HEK293 (cell line): ENCODE results near the gene GRK5.

Experiments
- EGR2 ChIP-seq: fragments of 450-650 bp; formaldehyde crosslinking; IDR thresholded peaks from 2 replicates; pipeline ENCODE4 v1.5.1; 2016; ENCODE audit warnings: low read depth, missing biosample characterization, missing genetic modification characterization
- GLIS1 ChIP-seq: fragments of 450-650 bp; formaldehyde crosslinking; IDR thresholded peaks from 2 replicates; pipeline ENCODE4 v1.5.1; 2016; ENCODE audit warnings: missing biosample characterization, missing genetic modification characterization
- HOXD13 ChIP-seq: sonication (generic); formaldehyde crosslinking; IDR thresholded peaks from 2 replicates; pipeline ENCODE4 v1.8.0; 2022; ENCODE audit warnings: missing genetic modification reagents, borderline replicate concordance
- KLF1 ChIP-seq: fragments of 450-650 bp; formaldehyde crosslinking; IDR thresholded peaks from 2 replicates; pipeline ENCODE4 v1.5.1; 2016; ENCODE audit warnings: missing biosample characterization, missing genetic modification characterization
- OVOL3 ChIP-seq: fragments of 450-650 bp; formaldehyde crosslinking; IDR thresholded peaks from 2 replicates; pipeline ENCODE4 v1.5.1; 2016; ENCODE audit warnings: missing biosample characterization, missing genetic modification characterization
- SP7 ChIP-seq: fragments of 450-650 bp; formaldehyde crosslinking; IDR thresholded peaks from 2 replicates; pipeline ENCODE4 v1.5.1; 2016; ENCODE audit warnings: missing biosample characterization, missing genetic modification characterization
- ZBTB8A ChIP-seq: fragments of 450-650 bp; formaldehyde crosslinking; IDR thresholded peaks from 2 replicates; pipeline ENCODE4 v1.5.1; 2016; ENCODE audit warnings: missing biosample characterization, missing genetic modification characterization
- ZFP69B ChIP-seq: fragments of 450-650 bp; formaldehyde crosslinking; IDR thresholded peaks from 2 replicates; pipeline ENCODE4 v1.5.1; 2016; ENCODE audit warnings: missing biosample characterization, missing genetic modification characterization
- ZNF121 ChIP-seq: fragments of 450-650 bp; formaldehyde crosslinking; IDR thresholded peaks from 2 replicates; pipeline ENCODE4 v1.5.1; 2016; ENCODE audit warnings: missing biosample characterization, missing genetic modification characterization
- ZNF174 ChIP-seq: fragments of 450-650 bp; formaldehyde crosslinking; IDR thresholded peaks from 2 replicates; pipeline ENCODE4 v1.5.0; 2017; ENCODE audit warnings: missing biosample characterization, mild to moderate bottlenecking, missing genetic modification characterization
- ZNF2 ChIP-seq: fragments of 450-650 bp; formaldehyde crosslinking; IDR thresholded peaks from 2 replicates; pipeline ENCODE4 v1.5.1; 2016; ENCODE audit warnings: missing biosample characterization, missing genetic modification characterization
- ZNF274 ChIP-seq, 2 experiments: fragments of 200-500 bp in 1 of 2; fragments of 450-650 bp in 1 of 2; sonication (Bioruptor generic) in 1 of 2; formaldehyde crosslinking in 1 of 2; IDR thresholded peaks; 2 replicates each; pipeline versions ENCODE4 v1.5.1 to v1.6.1; 2014 to 2016; ENCODE audit warnings: borderline replicate concordance in 1 of 2, inconsistent platforms in 1 of 2, low read length in 1 of 2, missing biosample characterization in 1 of 2, missing genetic modification characterization in 1 of 2
- ZNF292 ChIP-seq: fragments of 450-650 bp; formaldehyde crosslinking; IDR thresholded peaks from 2 replicates; pipeline ENCODE4 v1.5.1; 2016; ENCODE audit warnings: low read depth, missing biosample characterization, missing genetic modification characterization, borderline replicate concordance
- ZNF335 ChIP-seq: fragments of 450-650 bp; formaldehyde crosslinking; conservative IDR thresholded peaks from 2 replicates; pipeline ENCODE4 v1.5.1; 2016; ENCODE audit warnings: missing biosample characterization, missing genetic modification characterization
- ZNF404 ChIP-seq: fragments of 450-650 bp; formaldehyde crosslinking; IDR thresholded peaks from 2 replicates; pipeline ENCODE4 v1.5.1; 2017; ENCODE audit warnings: missing biosample characterization, missing genetic modification characterization
- ZNF514 ChIP-seq: fragments of 450-650 bp; formaldehyde crosslinking; IDR thresholded peaks from 2 replicates; pipeline ENCODE4 v1.5.1; 2016; ENCODE audit warnings: missing biosample characterization, missing genetic modification characterization
- ZNF658 ChIP-seq: fragments of 450-650 bp; formaldehyde crosslinking; IDR thresholded peaks from 2 replicates; pipeline ENCODE4; 2016; ENCODE audit warnings: missing biosample characterization, missing genetic modification characterization
- ZNF660 ChIP-seq: fragments of 450-650 bp; IDR thresholded peaks from 2 replicates; pipeline ENCODE4 v1.5.1; 2018; ENCODE audit warnings: missing biosample characterization, mild to moderate bottlenecking, missing genetic modification characterization
- ZNF677 ChIP-seq: fragments of 450-650 bp; IDR thresholded peaks from 2 replicates; pipeline ENCODE4 v1.5.0; 2018; ENCODE audit warnings: missing biosample characterization, mild to moderate bottlenecking, missing genetic modification characterization, moderate library complexity
- TF ChIP-seq, protein P1 (sequence below): fragments of 450-650 bp; formaldehyde crosslinking; conservative IDR thresholded peaks from 2 replicates; pipeline ENCODE4 v1.5.1; 2016; ENCODE audit warnings: low read depth, missing biosample characterization, missing genetic modification characterization
- TF ChIP-seq, protein P2 (sequence below): fragments of 450-650 bp; formaldehyde crosslinking; IDR thresholded peaks from 2 replicates; pipeline ENCODE4 v1.5.1; 2016; ENCODE audit warnings: missing biosample characterization, missing genetic modification characterization
- TF ChIP-seq, protein P3 (sequence below): fragments of 450-650 bp; formaldehyde crosslinking; IDR thresholded peaks from 2 replicates; pipeline ENCODE4 v1.5.1; 2016; ENCODE audit warnings: missing biosample characterization, missing genetic modification characterization
- TF ChIP-seq, protein P4 (sequence below): fragments of 450-650 bp; formaldehyde crosslinking; IDR thresholded peaks from 2 replicates; pipeline ENCODE4 v1.5.1; 2016; ENCODE audit warnings: missing biosample characterization, missing genetic modification characterization

GRK5 gene

GRCh38 chr10:119209035-119209735, 1.8 kb downstream of the GRK5 start (continued):
- TF ChIP-seq, protein P1, sequence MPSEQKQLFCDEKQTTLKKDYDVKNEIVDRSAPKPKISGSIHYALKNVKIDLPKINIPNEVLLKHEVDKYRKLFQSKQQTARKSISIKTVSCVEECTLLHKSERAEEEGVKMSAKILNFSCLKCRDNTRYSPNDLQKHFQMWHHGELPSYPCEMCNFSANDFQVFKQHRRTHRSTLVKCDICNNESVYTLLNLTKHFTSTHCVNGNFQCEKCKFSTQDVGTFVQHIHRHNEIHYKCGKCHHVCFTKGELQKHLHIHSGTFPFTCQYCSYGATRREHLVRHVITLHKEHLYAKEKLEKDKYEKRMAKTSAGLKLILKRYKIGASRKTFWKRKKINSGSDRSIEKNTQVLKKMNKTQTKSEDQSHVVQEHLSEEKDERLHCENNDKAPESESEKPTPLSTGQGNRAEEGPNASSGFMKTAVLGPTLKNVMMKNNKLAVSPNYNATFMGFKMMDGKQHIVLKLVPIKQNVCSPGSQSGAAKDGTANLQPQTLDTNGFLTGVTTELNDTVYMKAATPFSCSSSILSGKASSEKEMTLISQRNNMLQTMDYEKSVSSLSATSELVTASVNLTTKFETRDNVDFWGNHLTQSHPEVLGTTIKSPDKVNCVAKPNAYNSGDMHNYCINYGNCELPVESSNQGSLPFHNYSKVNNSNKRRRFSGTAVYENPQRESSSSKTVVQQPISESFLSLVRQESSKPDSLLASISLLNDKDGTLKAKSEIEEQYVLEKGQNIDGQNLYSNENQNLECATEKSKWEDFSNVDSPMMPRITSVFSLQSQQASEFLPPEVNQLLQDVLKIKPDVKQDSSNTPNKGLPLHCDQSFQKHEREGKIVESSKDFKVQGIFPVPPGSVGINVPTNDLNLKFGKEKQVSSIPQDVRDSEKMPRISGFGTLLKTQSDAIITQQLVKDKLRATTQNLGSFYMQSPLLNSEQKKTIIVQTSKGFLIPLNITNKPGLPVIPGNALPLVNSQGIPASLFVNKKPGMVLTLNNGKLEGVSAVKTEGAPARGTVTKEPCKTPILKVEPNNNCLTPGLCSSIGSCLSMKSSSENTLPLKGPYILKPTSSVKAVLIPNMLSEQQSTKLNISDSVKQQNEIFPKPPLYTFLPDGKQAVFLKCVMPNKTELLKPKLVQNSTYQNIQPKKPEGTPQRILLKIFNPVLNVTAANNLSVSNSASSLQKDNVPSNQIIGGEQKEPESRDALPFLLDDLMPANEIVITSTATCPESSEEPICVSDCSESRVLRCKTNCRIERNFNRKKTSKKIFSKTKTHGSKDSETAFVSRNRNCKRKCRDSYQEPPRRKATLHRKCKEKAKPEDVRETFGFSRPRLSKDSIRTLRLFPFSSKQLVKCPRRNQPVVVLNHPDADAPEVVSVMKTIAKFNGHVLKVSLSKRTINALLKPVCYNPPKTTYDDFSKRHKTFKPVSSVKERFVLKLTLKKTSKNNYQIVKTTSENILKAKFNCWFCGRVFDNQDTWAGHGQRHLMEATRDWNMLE, result no peak
- no peak for TF ChIP-seq ZNF292 (tag by site-specific recombination)
- TF ChIP-seq ZNF660, result peak; percentile 43; the same call in 1 of the 2 replicates
- no peak for TF ChIP-seq HOXD13 (CRISPR knock-in tag)
- TF ChIP-seq, protein P2, sequence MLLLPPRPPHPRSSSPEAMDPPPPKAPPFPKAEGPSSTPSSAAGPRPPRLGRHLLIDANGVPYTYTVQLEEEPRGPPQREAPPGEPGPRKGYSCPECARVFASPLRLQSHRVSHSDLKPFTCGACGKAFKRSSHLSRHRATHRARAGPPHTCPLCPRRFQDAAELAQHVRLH (tag by site-specific recombination), result no peak
- TF ChIP-seq, protein P3, sequence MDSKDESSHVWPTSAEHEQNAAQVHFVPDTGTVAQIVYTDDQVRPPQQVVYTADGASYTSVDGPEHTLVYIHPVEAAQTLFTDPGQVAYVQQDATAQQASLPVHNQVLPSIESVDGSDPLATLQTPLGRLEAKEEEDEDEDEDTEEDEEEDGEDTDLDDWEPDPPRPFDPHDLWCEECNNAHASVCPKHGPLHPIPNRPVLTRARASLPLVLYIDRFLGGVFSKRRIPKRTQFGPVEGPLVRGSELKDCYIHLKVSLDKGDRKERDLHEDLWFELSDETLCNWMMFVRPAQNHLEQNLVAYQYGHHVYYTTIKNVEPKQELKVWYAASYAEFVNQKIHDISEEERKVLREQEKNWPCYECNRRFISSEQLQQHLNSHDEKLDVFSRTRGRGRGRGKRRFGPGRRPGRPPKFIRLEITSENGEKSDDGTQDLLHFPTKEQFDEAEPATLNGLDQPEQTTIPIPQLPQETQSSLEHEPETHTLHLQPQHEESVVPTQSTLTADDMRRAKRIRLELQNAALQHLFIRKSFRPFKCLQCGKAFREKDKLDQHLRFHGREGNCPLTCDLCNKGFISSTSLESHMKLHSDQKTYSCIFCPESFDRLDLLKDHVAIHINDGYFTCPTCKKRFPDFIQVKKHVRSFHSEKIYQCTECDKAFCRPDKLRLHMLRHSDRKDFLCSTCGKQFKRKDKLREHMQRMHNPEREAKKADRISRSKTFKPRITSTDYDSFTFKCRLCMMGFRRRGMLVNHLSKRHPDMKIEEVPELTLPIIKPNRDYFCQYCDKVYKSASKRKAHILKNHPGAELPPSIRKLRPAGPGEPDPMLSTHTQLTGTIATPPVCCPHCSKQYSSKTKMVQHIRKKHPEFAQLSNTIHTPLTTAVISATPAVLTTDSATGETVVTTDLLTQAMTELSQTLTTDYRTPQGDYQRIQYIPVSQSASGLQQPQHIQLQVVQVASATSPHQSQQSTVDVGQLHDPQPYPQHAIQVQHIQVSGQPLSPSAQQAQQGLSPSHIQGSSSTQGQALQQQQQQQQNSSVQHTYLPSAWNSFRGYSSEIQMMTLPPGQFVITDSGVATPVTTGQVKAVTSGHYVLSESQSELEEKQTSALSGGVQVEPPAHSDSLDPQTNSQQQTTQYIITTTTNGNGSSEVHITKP (tag by site-specific recombination), result peak; percentile 76
- no peak for TF ChIP-seq ZNF174 (tag by site-specific recombination)
- no peak for TF ChIP-seq ZNF274 (IDR thresholded peaks at IDR 0.05; ENCODE audit: low read length)
- no peak for TF ChIP-seq ZNF274 (tag by site-specific recombination; IDR thresholded peaks at IDR 0.05; ENCODE audit: borderline replicate concordance)
- peak; percentile 19; the same call in 1 of the 2 replicates for TF ChIP-seq ZBTB8A (tag by site-specific recombination)
- TF ChIP-seq SP7, result no peak
- peak; percentile 22; the same call in 1 of the 2 replicates for TF ChIP-seq GLIS1
- no peak for TF ChIP-seq ZNF404
- no peak for TF ChIP-seq ZNF121
- no peak for TF ChIP-seq KLF1 (tag by site-specific recombination)
- peak; percentile 46 for TF ChIP-seq ZNF335 (tag by site-specific recombination)
- TF ChIP-seq, protein P4, sequence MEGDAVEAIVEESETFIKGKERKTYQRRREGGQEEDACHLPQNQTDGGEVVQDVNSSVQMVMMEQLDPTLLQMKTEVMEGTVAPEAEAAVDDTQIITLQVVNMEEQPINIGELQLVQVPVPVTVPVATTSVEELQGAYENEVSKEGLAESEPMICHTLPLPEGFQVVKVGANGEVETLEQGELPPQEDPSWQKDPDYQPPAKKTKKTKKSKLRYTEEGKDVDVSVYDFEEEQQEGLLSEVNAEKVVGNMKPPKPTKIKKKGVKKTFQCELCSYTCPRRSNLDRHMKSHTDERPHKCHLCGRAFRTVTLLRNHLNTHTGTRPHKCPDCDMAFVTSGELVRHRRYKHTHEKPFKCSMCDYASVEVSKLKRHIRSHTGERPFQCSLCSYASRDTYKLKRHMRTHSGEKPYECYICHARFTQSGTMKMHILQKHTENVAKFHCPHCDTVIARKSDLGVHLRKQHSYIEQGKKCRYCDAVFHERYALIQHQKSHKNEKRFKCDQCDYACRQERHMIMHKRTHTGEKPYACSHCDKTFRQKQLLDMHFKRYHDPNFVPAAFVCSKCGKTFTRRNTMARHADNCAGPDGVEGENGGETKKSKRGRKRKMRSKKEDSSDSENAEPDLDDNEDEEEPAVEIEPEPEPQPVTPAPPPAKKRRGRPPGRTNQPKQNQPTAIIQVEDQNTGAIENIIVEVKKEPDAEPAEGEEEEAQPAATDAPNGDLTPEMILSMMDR (tag by site-specific recombination), result peak; percentile 80
- no peak for TF ChIP-seq OVOL3 (tag by site-specific recombination)
- no peak for TF ChIP-seq ZNF677
- no peak for TF ChIP-seq ZNF514 (tag by site-specific recombination)
- no peak for TF ChIP-seq ZNF658
- TF ChIP-seq ZFP69B (tag by site-specific recombination), result 0 out of 2 replicates have a peak, but pooled peaks have one; percentile 10
- peak; percentile 74 for TF ChIP-seq EGR2 (tag by site-specific recombination)
- no peak for TF ChIP-seq ZNF2 (tag by site-specific recombination)
